AG04450 (cell line): ENCODE results near the gene USP12. TPM values are rescaled to one million over a fixed set of nuclear protein-coding genes. Genes with fewer than 3 reads are reported as not detected.

Source experiments
- CTCF ChIA-PET: fragments of 300-600, 350-600 bp; formaldehyde crosslinking; extraction: SDS; loops from one replicate; lab custom pipeline; 2022; ENCODE audit warnings: antibody characterized with exemption, inconsistent platforms; lab: Charles Lee
- POLR2A ChIA-PET: fragments of 350-600 bp; formaldehyde crosslinking; extraction: SDS; loops from one replicate; lab custom pipeline; 2021; ENCODE audit warnings: antibody characterized with exemption, inconsistent platforms; lab: Yijun Ruan, JAX
- DNase-seq: peaks from one replicate; pipeline ENCODE4 v3.0.0-alpha.2; 2011; ENCODE audit warnings: low read depth, low spot score
- H3K27ac ChIP-seq: one replicate; pipeline ENCODE4 v1.5.1; 2012; ENCODE audit warnings: low read depth, low read length, control low read depth
- H3K27me3 ChIP-seq: one replicate; pipeline ENCODE4 v1.6.0; 2012; ENCODE audit warnings: low read length; ENCODE audit not compliant: control insufficient read depth, insufficient read depth
- H3K4me3 ChIP-seq: 2 replicates; pipeline ENCODE4 v1.5.1; 2011; ENCODE audit warnings: mild to moderate bottlenecking, low read depth, low read length, control low read depth
- H3K9me3 ChIP-seq: 2 replicates; pipeline ENCODE4 v1.5.1; 2012; ENCODE audit warnings: low read length; ENCODE audit not compliant: control insufficient read depth, insufficient read depth
- polyA plus RNA-seq: library from polyadenylated mRNA; depleted of rRNA; stranded (reverse); fragments of >200 nt; gene quantifications from 2 replicates; pipeline ENCODE4 v1.2.3, GENCODE V29; 2011
- TF ChIP-seq, protein P1 (sequence below): IDR thresholded peaks from 2 replicates; pipeline ENCODE4 v1.5.1; 2011; ENCODE audit warnings: low read depth, low read length, control low read depth, inconsistent platforms

Gene USP12
- polyA plus RNA-seq, 1 experiment: 18.0 TPM

GRCh38 chr13:27211271-27211670, 39.7 kb upstream of the USP12 start:
- no peak overlapping the region for H3K27ac ChIP-seq
- H3K27me3 ChIP-seq: no peaks in the 10 kb centered on the region
- no peak overlapping the region for H3K4me3 ChIP-seq
- POLR2A ChIA-PET: no interaction called here
- CTCF ChIA-PET: no interaction called here
- TF ChIP-seq, protein P1, sequence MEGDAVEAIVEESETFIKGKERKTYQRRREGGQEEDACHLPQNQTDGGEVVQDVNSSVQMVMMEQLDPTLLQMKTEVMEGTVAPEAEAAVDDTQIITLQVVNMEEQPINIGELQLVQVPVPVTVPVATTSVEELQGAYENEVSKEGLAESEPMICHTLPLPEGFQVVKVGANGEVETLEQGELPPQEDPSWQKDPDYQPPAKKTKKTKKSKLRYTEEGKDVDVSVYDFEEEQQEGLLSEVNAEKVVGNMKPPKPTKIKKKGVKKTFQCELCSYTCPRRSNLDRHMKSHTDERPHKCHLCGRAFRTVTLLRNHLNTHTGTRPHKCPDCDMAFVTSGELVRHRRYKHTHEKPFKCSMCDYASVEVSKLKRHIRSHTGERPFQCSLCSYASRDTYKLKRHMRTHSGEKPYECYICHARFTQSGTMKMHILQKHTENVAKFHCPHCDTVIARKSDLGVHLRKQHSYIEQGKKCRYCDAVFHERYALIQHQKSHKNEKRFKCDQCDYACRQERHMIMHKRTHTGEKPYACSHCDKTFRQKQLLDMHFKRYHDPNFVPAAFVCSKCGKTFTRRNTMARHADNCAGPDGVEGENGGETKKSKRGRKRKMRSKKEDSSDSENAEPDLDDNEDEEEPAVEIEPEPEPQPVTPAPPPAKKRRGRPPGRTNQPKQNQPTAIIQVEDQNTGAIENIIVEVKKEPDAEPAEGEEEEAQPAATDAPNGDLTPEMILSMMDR: no peak
- peaks cover 8% of the 10 kb centered on the region for H3K9me3 ChIP-seq
- DNase-seq: no peak

DNA sequence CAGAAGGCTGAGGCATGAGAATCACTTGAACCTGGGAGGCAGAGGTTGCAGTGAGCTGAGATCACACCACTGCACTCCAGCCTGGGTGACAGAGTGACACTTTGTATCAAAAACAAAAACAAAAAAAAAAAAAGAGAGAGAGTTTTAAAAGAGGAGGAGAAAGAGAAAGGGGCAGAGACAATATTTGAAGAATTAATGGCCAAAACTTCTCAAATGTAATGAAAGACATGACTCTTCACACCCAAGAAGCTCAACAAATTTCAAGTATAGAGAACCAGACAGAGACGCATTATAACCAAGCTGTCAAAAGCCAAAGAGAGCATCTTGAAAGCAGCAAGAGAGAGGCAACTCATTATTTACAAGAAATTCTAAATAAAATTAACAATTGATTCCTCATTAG, 36.9 kb upstream of the USP12 start:
- Histone ChIP-seq H3K9me3 (peaks cover 8% of the 10 kb centered on the region), H3K27me3 (no peaks in the 10 kb centered on the region), H3K27ac (no peak overlapping the region), H3K4me3 (no peak overlapping the region)
- TF ChIP-seq, protein P1: no peak
- no peak for DNase-seq
- POLR2A ChIA-PET: no interaction called here
- CTCF ChIA-PET: interaction anchor here (0.8 kb wide), 1 partner anchor 223 kb away, joined by 4 read pairs; no protein-coding TSS in a partner anchor

DNA sequence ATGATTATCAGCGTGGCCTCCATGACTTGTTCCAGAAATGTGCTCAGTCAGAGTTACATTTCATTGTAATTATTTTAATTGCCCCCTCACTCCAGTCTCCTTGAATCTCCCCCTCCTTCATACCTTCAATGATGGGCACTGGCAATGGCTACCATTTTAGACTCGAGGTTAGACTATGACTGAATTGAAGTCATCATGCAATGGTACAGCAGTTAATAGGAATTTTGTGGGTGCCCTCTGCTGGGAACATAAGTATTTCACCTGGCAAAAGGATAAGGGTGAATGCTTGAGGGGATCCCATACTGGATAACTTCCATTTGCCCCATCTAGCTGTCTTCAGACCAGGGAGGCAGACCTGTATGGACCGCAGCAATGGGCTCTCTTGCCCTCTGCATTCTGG, 32.2 kb upstream of the USP12 start:
- TF ChIP-seq, protein P1: peak; percentile 30
- POLR2A ChIA-PET: no interaction called here
- Histone ChIP-seq H3K27ac (no peak overlapping the region), H3K27me3 (no peaks in the 10 kb centered on the region), H3K4me3 (no peak overlapping the region), H3K9me3 (no peaks in the 10 kb centered on the region)
- CTCF ChIA-PET: interaction anchor here (1.5 kb wide), 1 partner anchor 9 kb away, joined by 3 read pairs; no protein-coding TSS in a partner anchor
- no peak for DNase-seq

GRCh38 chr13:27203186-27203585, 31.6 kb upstream of the USP12 start:
- DNase-seq: no peak
- ChIA-PET POLR2A (no interaction called here), CTCF (interaction anchor here (1.5 kb wide), 1 partner anchor 8 kb away, joined by 3 read pairs; no protein-coding TSS in a partner anchor)
- H3K27ac ChIP-seq: no peak overlapping the region
- no peak overlapping the region for H3K4me3 ChIP-seq
- TF ChIP-seq, protein P1: no peak
- H3K9me3 ChIP-seq: no peaks in the 10 kb centered on the region
- H3K27me3 ChIP-seq: no peaks in the 10 kb centered on the region

GRCh38 chr13:27201661-27202060, 30.1 kb upstream of the USP12 start:
- CTCF ChIA-PET: no interaction called here
- TF ChIP-seq, protein P1: no peak
- peaks cover 4% of the 10 kb centered on the region; the same call in 1 of the 2 replicates for H3K9me3 ChIP-seq
- no peak overlapping the region for H3K4me3 ChIP-seq
- no peaks in the 10 kb centered on the region for H3K27me3 ChIP-seq
- POLR2A ChIA-PET: no interaction called here
- H3K27ac ChIP-seq: no peak overlapping the region
- no peak for DNase-seq
